ENCODE data around the gene KATNAL2.
A peak's percentile ranks its signal among the peaks of the same experiment; 100 is the strongest.
"Not testable (repeated sequence)": the region's sequence is repeated elsewhere in the genome, so short reads cannot be mapped to it uniquely, and the experiment has no call there.

KATNAL2 gene

DNA sequence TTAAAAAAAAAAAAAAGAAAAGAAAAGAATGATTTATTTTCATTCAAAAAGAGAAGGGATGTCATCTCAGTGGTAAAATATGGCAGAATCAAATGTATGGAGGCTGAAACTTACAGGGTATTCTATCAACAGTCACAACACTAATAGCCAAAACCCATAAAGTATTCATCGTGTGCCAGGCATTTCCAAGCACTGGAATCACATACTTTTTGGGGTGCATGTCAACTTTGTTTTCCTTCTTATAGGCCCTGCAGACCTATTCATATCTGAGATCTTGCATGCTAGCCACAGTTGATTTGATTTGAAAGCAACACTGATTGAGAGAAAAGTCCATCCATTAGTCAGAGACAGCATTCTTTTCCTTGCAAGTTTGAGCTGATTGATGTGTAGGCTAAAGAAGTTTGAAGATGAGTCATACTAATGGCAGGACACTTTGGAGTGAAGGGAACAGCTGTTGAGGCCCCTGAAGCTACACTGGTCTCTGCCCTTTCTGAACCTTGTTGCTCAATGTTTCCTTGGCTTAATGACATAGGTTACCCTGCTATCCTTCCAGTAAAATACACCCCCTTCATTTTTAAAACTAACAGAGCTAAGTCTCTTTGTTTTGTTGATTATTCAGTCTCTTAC lies 22.0 kb downstream of the KATNAL2 start:
- DNase-seq = no peak

DNA sequence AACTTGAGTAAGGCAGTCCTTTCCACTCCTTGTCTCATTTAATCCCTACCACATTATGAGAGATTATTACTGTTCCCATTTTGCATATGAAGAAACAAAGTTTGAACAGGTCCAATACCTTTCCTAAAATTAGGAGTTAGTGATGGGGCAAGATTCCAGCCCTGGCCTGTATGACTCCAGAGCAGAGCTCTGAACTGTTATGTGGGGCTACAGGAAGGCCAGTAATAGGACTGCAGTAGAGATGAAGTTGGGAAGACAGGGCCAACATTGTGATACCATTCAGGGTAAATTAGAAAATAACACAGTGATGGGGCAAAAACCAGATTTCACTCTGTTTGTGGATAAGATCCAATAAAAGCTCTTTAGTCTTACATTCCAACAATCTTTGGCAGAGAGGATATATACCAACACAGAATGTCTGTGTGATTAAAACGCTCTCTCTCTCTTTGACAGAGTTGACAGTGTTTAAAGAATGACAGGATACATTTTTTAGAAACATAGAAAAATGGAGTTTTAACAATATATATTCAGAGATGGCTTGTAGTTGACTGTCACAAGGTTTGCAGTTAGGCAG lies 22.7 kb downstream of the KATNAL2 start:
- no peak for DNase-seq

DNA sequence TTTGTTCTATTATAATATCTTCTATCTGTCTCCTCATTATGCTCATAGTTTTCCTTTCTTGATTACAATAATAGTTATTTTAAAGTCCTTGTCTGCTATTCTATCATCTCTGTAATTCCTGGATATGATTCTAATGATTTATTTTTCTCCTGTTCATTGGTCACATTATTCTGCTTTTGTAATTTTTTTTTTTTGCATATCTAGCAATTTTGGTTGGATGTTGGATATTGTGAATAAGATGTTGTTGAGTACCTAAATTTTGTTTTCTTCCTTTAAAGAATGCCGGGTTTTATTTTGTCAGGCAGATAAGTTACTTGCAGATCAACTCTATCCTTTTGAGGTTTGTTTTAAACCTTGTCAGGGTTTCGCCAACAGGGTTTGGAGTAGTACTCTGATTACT lies 25.2 kb downstream of the KATNAL2 start:
- DNase-seq = no peak

DNA sequence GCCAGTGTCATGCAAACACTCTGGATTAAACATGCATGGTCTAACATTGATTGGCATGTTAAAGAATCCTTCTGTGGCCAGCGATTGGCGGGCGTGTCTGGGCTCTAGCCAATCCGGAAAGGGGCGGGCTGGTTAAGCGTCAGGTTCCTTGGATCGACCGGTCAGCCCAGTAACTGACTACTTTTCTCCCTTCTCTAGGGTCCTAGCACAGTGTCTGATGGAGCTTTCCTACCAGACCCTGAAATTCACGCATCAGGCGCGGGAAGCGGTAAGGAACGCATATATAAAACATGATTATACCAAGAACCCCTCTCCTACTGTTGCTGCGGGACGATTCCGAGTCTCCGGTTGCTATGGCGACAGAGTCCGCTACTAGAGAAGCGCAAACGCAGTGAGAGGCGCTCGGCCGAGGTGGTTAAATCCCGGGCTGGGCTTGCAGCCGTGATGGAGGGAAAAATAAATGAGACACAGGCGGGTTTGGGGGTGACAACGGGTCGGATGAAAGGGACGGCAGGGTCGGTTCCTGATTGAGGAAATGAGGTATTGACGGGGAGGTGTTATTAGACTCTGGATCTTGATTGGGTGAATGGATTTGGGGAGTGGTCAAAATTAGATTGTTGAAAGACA lies 29.4 kb downstream of the KATNAL2 start:
- peak; percentile 67 to 87 for DNase-seq

DNA sequence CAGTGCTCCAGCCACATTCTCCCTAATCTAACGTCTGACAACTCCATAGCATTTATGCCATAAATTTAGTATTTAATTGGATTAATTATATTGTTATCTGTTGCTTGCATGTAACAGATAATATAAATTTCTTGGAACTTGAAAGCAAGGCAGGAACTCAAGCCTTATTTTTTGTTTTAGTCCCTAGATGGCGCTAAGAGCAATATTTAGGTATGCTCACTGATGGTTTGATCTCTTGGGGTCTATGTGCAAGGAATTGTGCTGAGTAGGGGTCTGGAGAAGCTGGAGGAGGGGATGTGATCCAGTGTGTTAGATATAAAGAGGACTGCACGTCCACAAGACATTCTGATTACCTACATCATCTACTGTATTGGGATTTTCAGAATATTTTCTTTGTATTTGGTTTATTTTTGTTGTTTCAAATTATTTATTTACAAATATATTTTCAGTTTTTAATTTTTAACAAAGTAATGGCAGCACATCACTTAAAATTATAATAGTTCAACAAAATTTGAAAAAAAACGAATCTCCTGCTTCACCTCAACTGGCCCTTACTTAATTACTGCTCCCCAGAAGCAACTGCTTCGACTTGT lies 32.8 kb downstream of the KATNAL2 start:
- peak; percentile 4 to 16 for DNase-seq

DNA sequence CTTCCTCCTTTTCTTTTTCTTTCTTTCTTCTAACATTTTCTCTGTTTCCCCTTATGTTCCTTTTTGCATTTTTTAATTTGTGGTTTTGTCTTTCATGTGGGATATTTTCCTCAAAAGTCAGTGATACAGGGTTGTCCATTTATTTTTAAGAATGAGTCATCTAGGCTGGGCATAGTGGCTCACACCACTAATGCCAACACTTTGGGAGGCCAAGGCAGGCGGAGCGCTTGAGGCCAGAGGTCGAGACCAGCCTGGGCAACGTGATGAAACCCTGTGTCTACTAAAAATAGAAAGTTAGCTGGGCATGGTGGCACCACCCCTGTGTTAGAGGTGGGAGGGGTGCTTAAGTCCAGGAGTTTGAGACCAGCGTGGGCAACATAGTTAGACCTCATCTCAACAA lies 35.8 kb downstream of the KATNAL2 start:
- DNase-seq = no peak

DNA sequence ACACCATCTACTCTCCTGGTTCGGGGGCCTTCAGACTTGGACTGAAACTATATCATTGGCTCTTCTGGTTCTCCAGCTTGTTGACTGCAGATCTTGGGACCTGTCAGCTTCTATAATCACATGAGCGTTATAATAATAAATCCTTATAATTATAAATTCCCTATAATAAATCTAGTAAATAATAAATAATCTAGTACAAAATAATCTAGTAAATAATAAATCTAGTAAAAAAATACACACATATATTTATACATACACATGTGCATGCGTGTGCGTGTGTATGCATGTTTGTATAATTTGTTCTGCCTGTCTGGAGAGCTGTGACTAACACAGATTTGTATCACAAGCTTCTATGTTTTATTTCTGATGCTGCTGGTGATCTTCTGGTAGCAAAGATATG lies 40.8 kb downstream of the KATNAL2 start:
- DNase-seq = no peak

DNA sequence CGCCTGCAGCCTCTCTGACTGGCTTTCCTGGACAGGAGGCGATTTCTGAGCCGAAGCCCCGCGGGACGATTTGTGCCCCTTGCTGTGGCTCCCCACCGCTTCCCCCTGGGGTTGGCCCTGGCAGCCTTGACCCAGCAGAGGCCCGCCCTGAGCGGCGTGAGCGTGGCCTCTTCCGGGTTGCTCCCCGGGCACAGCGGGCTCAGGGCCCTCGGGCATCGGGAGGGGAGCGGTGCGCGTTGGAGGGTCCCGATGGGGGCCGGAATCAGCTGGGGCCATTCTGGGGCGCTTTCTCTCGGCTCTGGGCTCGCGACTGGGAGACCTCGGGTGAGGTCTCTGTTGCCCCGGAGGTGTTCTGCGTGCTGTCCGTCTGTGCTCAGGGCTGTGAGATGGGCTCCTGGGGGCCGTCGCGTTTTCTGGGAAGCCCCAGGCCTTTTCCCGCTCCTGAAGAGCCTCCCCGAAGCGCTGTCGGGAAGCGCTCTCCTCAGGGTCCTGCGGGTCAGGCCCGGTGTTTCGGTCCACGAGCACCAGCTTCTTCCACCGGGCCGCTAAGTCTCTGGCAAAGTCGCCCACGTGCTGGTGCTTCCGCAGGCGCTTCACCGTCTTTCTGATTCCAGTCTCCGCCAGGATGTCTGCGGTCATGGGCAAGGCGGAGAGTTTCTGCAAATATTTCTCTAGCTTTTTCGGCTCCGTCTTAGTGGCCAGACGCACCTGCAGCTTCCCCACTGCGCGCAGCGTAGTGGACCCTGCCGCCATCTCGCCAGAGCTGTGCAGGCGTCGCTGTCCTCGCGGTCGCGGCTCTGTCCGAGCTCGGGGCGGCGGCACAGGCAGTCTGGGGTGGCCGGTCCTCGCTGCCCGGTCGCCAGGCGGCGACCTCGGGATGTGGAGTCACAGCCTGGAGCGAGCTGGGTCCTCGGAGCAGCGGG lies 46.5 kb downstream of the KATNAL2 start:
- DNase-seq = not testable (repeated sequence)

DNA sequence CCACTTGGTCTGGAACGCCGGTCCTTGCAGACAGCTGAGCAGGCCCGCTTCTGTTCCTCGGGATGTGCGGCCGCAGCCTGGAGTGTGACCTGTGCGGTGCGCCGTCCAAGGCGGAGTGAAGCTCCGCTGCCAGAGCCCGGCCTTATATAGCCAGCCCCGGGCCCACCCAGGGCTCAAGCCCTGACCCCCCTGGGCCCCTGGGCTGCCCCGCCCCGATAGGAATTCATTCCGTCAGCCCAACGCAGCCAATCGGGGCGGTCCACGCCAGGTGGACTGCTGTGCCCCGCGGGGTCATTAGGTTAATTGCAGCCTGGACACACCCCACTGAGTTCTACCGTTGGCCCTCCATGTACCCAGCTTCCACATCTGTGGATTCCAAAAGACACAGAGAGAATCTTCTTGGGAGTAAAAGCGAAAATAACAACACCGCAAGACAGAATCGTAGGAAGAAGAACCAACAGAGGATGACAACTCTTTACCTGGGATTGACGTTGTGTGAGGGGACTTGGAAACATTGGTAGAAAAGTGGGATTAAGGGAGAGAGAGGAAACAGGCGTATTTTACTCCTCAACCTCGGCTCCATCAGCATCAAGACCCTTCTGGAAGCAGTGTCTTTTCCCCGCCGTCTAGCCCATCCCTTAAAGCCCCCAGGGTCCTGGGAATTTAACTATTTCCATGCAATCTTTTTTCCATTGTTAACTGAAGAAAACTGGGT lies 47.3 kb downstream of the KATNAL2 start:
- DNase-seq = not testable (repeated sequence)

DNA sequence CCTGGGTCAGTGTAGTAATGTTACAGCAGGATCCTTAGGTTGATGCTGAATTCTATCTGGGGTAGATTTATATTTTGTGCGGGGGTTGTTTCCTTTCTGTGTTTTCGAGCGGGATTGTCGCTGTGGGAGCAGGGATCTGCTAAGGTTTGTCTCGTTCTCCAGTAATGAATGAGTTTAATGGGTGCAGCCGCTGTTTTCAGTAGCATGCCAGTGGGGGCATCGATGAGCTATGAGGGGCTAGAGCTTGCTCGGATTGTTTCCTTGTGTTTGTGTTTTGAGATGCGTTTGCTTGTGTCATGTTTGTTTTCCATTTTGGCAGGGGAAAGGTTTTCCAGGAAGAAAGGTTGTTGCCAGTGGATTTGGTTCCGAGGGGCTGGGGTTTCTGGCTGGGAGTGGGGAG lies 48.9 kb downstream of the KATNAL2 start:
- DNase-seq = not testable (repeated sequence)

DNA sequence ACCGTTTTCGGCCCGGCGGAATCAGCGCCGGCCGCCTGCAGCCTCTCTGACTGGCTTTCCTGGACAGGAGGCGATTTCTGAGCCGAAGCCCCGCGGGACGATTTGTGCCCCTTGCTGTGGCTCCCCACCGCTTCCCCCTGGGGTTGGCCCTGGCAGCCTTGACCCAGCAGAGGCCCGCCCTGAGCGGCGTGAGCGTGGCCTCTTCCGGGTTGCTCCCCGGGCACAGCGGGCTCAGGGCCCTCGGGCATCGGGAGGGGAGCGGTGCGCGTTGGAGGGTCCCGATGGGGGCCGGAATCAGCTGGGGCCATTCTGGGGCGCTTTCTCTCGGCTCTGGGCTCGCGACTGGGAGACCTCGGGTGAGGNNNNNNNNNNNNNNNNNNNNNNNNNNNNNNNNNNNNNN lies 52.1 kb downstream of the KATNAL2 start:
- DNase-seq = not testable (repeated sequence)

DNA sequence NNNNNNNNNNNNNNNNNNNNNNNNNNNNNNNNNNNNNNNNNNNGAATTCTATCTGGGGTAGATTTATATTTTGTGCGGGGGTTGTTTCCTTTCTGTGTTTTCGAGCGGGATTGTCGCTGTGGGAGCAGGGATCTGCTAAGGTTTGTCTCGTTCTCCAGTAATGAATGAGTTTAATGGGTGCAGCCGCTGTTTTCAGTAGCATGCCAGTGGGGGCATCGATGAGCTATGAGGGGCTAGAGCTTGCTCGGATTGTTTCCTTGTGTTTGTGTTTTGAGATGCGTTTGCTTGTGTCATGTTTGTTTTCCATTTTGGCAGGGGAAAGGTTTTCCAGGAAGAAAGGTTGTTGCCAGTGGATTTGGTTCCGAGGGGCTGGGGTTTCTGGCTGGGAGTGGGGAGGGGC lies 102.5 kb downstream of the KATNAL2 start:
- not testable (repeated sequence) for DNase-seq

DNA sequence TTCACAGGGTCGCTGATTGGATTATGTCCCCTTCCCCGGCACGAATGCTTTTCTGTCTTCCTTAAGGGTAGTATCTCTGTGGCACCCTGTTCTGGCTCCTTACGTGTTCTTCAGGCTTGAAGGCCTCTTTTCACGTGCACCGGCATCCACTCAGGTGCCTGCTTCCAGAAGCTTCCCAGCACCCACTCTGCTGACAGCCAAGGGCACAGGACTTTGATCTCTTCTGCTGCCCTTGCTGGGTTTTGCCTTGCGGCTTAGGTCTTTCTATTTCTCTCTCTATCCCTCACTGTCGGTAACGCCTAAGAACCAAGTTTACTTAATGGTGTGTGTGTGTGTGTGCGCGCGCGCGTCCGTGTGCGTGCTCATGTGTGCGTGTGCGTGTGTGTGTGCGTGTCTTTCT lies 103.4 kb downstream of the KATNAL2 start:
- DNase-seq = not testable (repeated sequence)

DNA sequence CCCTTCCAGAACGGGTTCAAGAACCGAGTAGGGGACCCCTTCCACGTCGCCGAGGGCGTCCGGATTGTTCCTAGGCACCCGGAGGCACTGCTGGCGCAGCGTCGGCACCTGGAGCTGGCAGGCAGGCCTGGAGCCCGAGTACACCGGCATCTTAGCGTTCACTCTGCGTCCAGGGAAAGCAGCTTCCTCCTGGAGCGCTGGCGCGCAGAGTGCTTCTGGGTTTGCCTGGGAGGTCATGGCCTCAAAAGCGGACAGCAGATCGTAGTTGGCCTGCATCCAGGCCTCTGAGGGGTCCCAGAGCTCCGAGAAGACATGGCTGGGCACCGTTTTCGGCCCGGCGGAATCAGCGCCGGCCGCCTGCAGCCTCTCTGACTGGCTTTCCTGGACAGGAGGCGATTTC lies 105.4 kb downstream of the KATNAL2 start:
- DNase-seq = not testable (repeated sequence)

DNA sequence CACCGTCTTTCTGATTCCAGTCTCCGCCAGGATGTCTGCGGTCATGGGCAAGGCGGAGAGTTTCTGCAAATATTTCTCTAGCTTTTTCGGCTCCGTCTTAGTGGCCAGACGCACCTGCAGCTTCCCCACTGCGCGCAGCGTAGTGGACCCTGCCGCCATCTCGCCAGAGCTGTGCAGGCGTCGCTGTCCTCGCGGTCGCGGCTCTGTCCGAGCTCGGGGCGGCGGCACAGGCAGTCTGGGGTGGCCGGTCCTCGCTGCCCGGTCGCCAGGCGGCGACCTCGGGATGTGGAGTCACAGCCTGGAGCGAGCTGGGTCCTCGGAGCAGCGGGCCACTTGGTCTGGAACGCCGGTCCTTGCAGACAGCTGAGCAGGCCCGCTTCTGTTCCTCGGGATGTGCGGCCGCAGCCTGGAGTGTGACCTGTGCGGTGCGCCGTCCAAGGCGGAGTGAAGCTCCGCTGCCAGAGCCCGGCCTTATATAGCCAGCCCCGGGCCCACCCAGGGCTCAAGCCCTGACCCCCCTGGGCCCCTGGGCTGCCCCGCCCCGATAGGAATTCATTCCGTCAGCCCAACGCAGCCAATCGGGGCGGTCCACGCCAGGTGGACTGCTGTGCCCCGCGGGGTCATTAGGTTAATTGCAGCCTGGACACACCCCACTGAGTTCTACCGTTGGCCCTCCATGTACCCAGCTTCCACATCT lies 106.5 kb downstream of the KATNAL2 start:
- not testable (repeated sequence) for DNase-seq

DNA sequence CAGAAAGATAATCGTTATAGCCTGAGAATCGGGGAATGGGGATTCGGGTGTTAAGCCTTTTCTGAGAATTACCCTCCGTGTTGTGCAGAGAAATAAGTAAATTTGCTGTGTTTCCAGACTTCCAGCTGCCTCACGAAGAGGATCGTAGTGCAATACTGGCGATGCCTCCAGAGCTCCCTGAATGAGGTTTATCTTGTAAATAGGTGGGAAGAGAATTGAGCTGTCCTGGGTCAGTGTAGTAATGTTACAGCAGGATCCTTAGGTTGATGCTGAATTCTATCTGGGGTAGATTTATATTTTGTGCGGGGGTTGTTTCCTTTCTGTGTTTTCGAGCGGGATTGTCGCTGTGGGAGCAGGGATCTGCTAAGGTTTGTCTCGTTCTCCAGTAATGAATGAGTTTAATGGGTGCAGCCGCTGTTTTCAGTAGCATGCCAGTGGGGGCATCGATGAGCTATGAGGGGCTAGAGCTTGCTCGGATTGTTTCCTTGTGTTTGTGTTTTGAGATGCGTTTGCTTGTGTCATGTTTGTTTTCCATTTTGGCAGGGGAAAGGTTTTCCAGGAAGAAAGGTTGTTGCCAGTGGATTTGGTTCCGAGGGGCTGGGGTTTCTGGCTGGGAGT lies 108.3 kb downstream of the KATNAL2 start:
- not testable (repeated sequence) for DNase-seq

DNA sequence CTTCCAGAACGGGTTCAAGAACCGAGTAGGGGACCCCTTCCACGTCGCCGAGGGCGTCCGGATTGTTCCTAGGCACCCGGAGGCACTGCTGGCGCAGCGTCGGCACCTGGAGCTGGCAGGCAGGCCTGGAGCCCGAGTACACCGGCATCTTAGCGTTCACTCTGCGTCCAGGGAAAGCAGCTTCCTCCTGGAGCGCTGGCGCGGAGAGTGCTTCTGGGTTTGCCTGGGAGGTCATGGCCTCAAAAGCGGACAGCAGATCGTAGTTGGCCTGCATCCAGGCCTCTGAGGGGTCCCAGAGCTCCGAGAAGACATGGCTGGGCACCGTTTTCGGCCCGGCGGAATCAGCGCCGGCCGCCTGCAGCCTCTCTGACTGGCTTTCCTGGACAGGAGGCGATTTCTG lies 111.3 kb downstream of the KATNAL2 start:
- DNase-seq = not testable (repeated sequence)

DNA sequence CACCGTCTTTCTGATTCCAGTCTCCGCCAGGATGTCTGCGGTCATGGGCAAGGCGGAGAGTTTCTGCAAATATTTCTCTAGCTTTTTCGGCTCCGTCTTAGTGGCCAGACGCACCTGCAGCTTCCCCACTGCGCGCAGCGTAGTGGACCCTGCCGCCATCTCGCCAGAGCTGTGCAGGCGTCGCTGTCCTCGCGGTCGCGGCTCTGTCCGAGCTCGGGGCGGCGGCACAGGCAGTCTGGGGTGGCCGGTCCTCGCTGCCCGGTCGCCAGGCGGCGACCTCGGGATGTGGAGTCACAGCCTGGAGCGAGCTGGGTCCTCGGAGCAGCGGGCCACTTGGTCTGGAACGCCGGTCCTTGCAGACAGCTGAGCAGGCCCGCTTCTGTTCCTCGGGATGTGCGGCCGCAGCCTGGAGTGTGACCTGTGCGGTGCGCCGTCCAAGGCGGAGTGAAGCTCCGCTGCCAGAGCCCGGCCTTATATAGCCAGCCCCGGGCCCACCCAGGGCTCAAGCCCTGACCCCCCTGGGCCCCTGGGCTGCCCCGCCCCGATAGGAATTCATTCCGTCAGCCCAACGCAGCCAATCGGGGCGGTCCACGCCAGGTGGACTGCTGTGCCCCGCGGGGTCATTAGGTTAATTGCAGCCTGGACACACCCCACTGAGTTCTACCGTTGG lies 112.4 kb downstream of the KATNAL2 start:
- not testable (repeated sequence) for DNase-seq

DNA sequence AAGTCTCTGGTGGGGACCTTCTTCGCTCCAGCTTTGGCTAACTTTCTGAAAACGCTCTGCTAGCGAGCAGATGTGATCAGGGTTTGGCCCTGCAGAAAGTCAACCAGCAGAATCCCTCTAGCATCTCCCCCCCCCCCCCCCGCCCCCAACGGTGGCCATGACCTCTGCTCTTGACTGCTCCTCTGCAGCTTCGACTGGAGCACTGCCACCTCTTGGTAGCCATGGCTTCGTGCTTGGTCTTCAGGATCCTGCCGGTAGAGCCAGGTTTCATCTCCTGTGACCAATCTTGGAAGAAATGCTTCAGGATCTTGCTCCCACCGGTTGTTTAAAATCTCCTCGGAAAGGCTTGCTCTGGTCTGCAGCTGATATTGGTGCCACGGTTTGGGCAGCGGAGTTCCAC lies 113.5 kb downstream of the KATNAL2 start:
- DNase-seq = not testable (repeated sequence)

DNA sequence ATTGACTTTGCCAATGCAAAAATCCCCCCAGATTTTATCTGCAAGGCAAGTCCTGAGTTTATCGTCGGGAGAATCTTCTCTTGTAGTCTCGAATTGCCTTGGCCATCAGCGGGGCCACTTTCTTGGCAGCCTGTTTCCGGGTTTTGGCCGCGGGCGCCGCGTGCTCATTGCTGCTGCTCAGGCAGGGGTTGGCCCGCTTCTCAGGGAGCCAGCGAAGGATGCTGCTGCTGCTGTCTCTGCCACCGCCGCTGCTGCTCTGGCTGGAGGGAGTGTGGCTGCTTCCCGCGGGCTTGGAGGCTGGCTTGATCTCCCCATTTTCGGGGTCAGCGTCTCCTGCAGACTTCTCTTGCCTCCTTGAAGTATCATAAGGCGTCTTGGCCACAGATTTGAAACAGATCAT lies 115.5 kb downstream of the KATNAL2 start:
- no peak for DNase-seq

DNA sequence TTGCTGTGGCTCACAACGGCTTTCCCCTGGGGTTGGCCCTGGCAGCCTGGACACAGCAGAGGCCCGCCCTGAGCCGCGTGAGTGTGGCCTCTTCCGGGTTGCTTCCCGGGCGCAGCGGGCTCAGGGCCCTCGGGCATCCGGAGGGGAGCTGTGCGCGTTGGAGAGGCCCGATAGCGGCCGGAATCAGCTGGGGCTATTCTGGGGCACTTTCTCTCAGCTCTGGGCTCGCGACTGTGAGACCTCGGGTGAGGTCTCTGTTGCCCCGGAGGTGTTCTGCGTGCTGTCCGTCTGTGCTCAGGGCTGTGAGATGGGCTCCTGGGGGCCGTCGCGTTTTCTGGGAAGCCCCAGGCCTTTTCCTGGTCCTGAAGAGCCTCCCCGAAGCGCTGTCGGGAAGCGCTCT lies 117.2 kb downstream of the KATNAL2 start:
- not testable (repeated sequence) for DNase-seq

Measured in NCI-H446 (cell line).